HCT116 (cell line): Measurements from ENCODE around the gene CST8. TPM values are rescaled to one million over a fixed set of nuclear protein-coding genes. Genes with fewer than 3 reads are reported as not detected.

ENCODE experiments used
- ATAC-seq: fragments of 200-7000 bp; cut with Tn5 transposase; 2 replicates; pipeline ENCODE4 v1.9.1; 2020; ENCODE audit warnings: mild to moderate bottlenecking, moderate library complexity
- BruUV-seq: library from RNA; stranded (reverse); fragments of 400-500 nt; replicated peaks from 2 replicates; lab custom pipeline; 2021; lab: Mats Ljungman, UMichigan
- CTCF ChIA-PET: fragments of 300-600 bp; sonication (Branson Sonifier 250); formaldehyde crosslinking; loops from one replicate; lab custom pipeline; 2021; ENCODE audit warnings: antibody characterized with exemption; lab: Charles Lee
- POLR2A ChIA-PET: fragments of 300-600, 350-600 bp; sonication (Branson Sonifier 250); formaldehyde crosslinking; loops from one replicate; lab custom pipeline; 2021; ENCODE audit warnings: antibody characterized with exemption; lab: Charles Lee
- RAD21 ChIA-PET, 2 experiments: fragments of 300-600 bp; sonication (Branson Sonifier 250); formaldehyde crosslinking; loops; one replicate each; lab custom pipeline; 2023; ENCODE audit warnings: low total read pairs in 2 of 2; ENCODE audit not compliant: uncharacterized antibody in 2 of 2, unreplicated experiment in 2 of 2, low non-redundant PET in 1 of 2; lab: Charles Lee
- DNase-seq: peaks from one replicate; pipeline ENCODE4 v3.0.0-alpha.2; 2010; ENCODE audit warnings: low read depth, low spot score
- H2AFZ ChIP-seq: fragments of 200-600 bp; shearing (Covaris generic), sonication (generic); 2 replicates; pipeline ENCODE4 v1.6.1; 2017; ENCODE audit warnings: low read depth, mixed run types, mixed read lengths, antibody characterized with exemption, low read length; ENCODE audit not compliant: poor library complexity, severe bottlenecking
- H3K27ac ChIP-seq: 2 replicates; pipeline ENCODE4 v1.5.1; 2012; ENCODE audit warnings: low read depth, low read length
- H3K27me3 ChIP-seq: fragments of 200-600 bp; sonication (generic); 2 replicates; pipeline ENCODE4 v1.6.1; 2016; ENCODE audit warnings: mixed run types, low read length, mixed read lengths; ENCODE audit not compliant: insufficient read depth
- H3K36me3 ChIP-seq, 2 experiments: fragments of 200-500 bp in 1 of 2; fragments of 200-600 bp in 1 of 2; sonication (Bioruptor generic) in 1 of 2; sonication (generic) in 1 of 2; 2 replicates each; pipeline versions ENCODE4 v1.5.1 to v1.6.1; 2014 to 2016; ENCODE audit warnings: low read length in 2 of 2, inconsistent platforms in 1 of 2, mixed read lengths in 1 of 2, mixed run types in 1 of 2; ENCODE audit not compliant: insufficient read depth in 2 of 2, control insufficient read depth in 1 of 2
- H3K4me1 ChIP-seq, 2 experiments: fragments of 200-600 bp in 1 of 2; sonication (generic) in 1 of 2; 2 replicates each; pipeline versions ENCODE4 v1.5.1 to v1.6.1; 2012 to 2017; ENCODE audit warnings: low read length in 2 of 2, inconsistent platforms in 1 of 2, mild to moderate bottlenecking in 1 of 2, mixed read lengths in 1 of 2, mixed run types in 1 of 2, moderate library complexity in 1 of 2; ENCODE audit not compliant: insufficient read depth in 2 of 2, control insufficient read depth in 1 of 2
- H3K4me2 ChIP-seq: fragments of 200-600 bp; sonication (generic); 2 replicates; pipeline ENCODE4 v1.6.1; 2017; ENCODE audit warnings: mixed run types, low read length, mixed read lengths
- H3K4me3 ChIP-seq, 2 experiments: fragments of 200-600 bp in 1 of 2; sonication (generic) in 1 of 2; replicated peaks in 1 of 2; 2 replicates each; pipeline ENCODE4 v1.5.1; 2011 to 2016; ENCODE audit warnings: low read length in 2 of 2, control low read depth in 1 of 2, low read depth in 1 of 2, mild to moderate bottlenecking in 1 of 2, mixed read lengths in 1 of 2, mixed run types in 1 of 2
- H3K79me2 ChIP-seq: fragments of 200-600 bp; sonication (generic); 2 replicates; pipeline ENCODE4 v1.6.1; 2017; ENCODE audit warnings: mild to moderate bottlenecking, mixed run types, low read length, moderate library complexity, mixed read lengths; ENCODE audit not compliant: insufficient read depth
- H3K9ac ChIP-seq: fragments of 200-600 bp; sonication (generic); 2 replicates; pipeline ENCODE4 v1.6.1; 2016; ENCODE audit warnings: low read length, mixed read lengths
- H3K9me2 ChIP-seq: fragments of 200-600 bp; sonication (generic), shearing (Covaris generic); 2 replicates; pipeline ENCODE4 v1.6.1; 2017; ENCODE audit warnings: mixed run types, mild to moderate bottlenecking, moderate library complexity; ENCODE audit not compliant: insufficient read depth
- H3K9me3 ChIP-seq, 2 experiments: fragments of 200-500 bp in 1 of 2; fragments of 200-600 bp in 1 of 2; sonication (Bioruptor generic) in 1 of 2; sonication (generic) in 1 of 2; 2 replicates each; pipeline ENCODE4 v1.6.1; 2014 to 2017; ENCODE audit warnings: low read length in 2 of 2, mixed read lengths in 2 of 2, inconsistent platforms in 1 of 2, low read depth in 1 of 2, mild to moderate bottlenecking in 1 of 2, mixed run types in 1 of 2, moderate library complexity in 1 of 2; ENCODE audit not compliant: control insufficient read depth in 1 of 2, insufficient read depth in 1 of 2
- H4K20me1 ChIP-seq: fragments of 200-600 bp; sonication (generic), shearing (Covaris generic); 2 replicates; pipeline ENCODE4 v1.6.1; 2017; ENCODE audit warnings: mixed run types, mild to moderate bottlenecking, moderate library complexity; ENCODE audit not compliant: insufficient read depth
- ATF3 ChIP-seq: IDR thresholded peaks from 2 replicates; pipeline ENCODE4 v1.6.1; 2012
- CBX3 ChIP-seq: IDR thresholded peaks from 2 replicates; pipeline ENCODE4 v1.6.1; 2012; ENCODE audit warnings: low read depth
- CEBPB ChIP-seq: IDR thresholded peaks from 2 replicates; pipeline ENCODE4 v1.6.1; 2012; ENCODE audit warnings: low read depth
- CTCF ChIP-seq, 3 experiments: fragments of 200-600 bp in 1 of 3; sonication (generic) in 1 of 3; IDR thresholded peaks in 2 of 3; conservative IDR thresholded peaks in 1 of 3; 2 replicates each; pipeline ENCODE4 v1.5.1; 2012 to 2017; ENCODE audit warnings: low read depth in 2 of 3, low read length in 2 of 3, antibody characterized with exemption in 1 of 3, borderline replicate concordance in 1 of 3, control low read depth in 1 of 3, mild to moderate bottlenecking in 1 of 3, mixed read lengths in 1 of 3, mixed run types in 1 of 3, moderate library complexity in 1 of 3; ENCODE audit not compliant: insufficient read depth in 1 of 3
- EZH2phosphoT487 ChIP-seq: fragments of 200-600 bp; IDR thresholded peaks from 2 replicates; pipeline ENCODE4 v1.6.1; 2018; ENCODE audit warnings: antibody characterized with exemption, borderline replicate concordance
- JUND ChIP-seq: IDR thresholded peaks from 2 replicates; pipeline ENCODE4 v1.6.1; 2012
- POLR2A ChIP-seq: IDR thresholded peaks from 2 replicates; pipeline ENCODE4 v1.7.0; 2011; ENCODE audit warnings: borderline replicate concordance; ENCODE audit not compliant: insufficient read depth, insufficient read length; ENCODE audit errors: extremely low read depth
- POLR2AphosphoS5 ChIP-seq: IDR thresholded peaks from 2 replicates; pipeline ENCODE4 v1.6.1; 2011; ENCODE audit warnings: mild to moderate bottlenecking, low read depth, low read length, moderate library complexity
- SIN3A ChIP-seq: IDR thresholded peaks from 2 replicates; pipeline ENCODE4 v1.6.1; 2012; ENCODE audit warnings: low read depth
- SP1 ChIP-seq: IDR thresholded peaks from 2 replicates; pipeline ENCODE4 v1.6.1; 2012; ENCODE audit warnings: low read depth
- TCF7L2 ChIP-seq: IDR thresholded peaks from 2 replicates; pipeline ENCODE4 v1.7.0; 2011; ENCODE audit warnings: borderline replicate concordance, inconsistent platforms; ENCODE audit not compliant: insufficient read depth, insufficient read length; ENCODE audit errors: extremely low read depth
- ZBTB33 ChIP-seq: IDR thresholded peaks from 2 replicates; pipeline ENCODE4 v1.6.1; 2011; ENCODE audit warnings: mild to moderate bottlenecking, low read length, moderate library complexity; ENCODE audit not compliant: insufficient replicate concordance; ENCODE audit errors: extremely low read depth
- ZNF274 ChIP-seq: fragments of 200-500 bp; sonication (Bioruptor generic); IDR thresholded peaks from 2 replicates; pipeline ENCODE4 v1.6.1; 2014; ENCODE audit warnings: mild to moderate bottlenecking, low read depth, low read length, inconsistent platforms
- intact Hi-C: fragments of 100-400 bp; cut with micrococcal nuclease; formaldehyde crosslinking; loops from 2 replicates; pipeline ENCODE4 v1.10.0; 2022
- total RNA-seq: library from RNA; stranded (reverse); gene quantifications from one replicate; pipeline ENCODE4 v1.2.1, GENCODE V29; 2021; ENCODE audit not compliant: unreplicated experiment

CST8 gene
- total RNA-seq, 1 experiment from 2014 or later, result not detected

- RAD21 ChIA-PET, result interaction anchor here in 1 of 2 experiments (0.6 kb wide), 1 partner anchor 1894 kb away, joined by 4 read pairs; no protein-coding TSS in a partner anchor
- Histone ChIP-seq H3K9me2 (no peaks in the 10 kb centered on the region), H2AFZ (no peak overlapping the region), H3K4me3 (no peak overlapping the region), H3K79me2 (no peaks in the 10 kb centered on the region), H3K4me1 (peaks cover 0 to 7% of the 10 kb centered on the region in 2 experiments; a peak in 1 of 4 replicates), H3K9me3 (no peaks in the 10 kb centered on the region), H3K27ac (no peak overlapping the region), H3K36me3 (no peaks in the 10 kb centered on the region), H3K9ac (no peak overlapping the region), H4K20me1 (no peaks in the 10 kb centered on the region), H3K4me2 (no peak overlapping the region; the same call in 1 of the 2 replicates), H3K27me3 (no peaks in the 10 kb centered on the region; the same call in 1 of the 2 replicates)
- no TSS peak for BruUV-seq
- intact Hi-C loops, result no loop called here
- TF ChIP-seq CTCF (IDR thresholded peaks at IDR 0.05 in 2 of 3, conservative IDR thresholded peaks at IDR 0.05 in 1 of 3; ENCODE audit: borderline replicate concordance in 1 of 3, insufficient read depth in 1 of 3, low read depth in 2 of 3, low read length in 2 of 3) (no peak), TCF7L2 (no peak), POLR2AphosphoS5 (no peak), EZH2phosphoT487 (no peak), JUND (no peak), CEBPB (no peak), POLR2A (no peak), ATF3 (no peak), CBX3 (no peak), ZNF274 (no peak), ZBTB33 (no peak), SP1 (no peak), SIN3A (no peak)
- POLR2A ChIA-PET, result no interaction called here
- CTCF ChIA-PET, result interaction anchor here (0.8 to 2.0 kb wide), 4 partner anchors 9 to 138 kb away, joined by 3 to 8 read pairs (median 3); no protein-coding TSS in a partner anchor
- DNase-seq (peak; percentile 16), ATAC-seq (no peak)
These were observed 45.2 kb upstream of the CST8 start for GRCh38 chr20:23445596-23446217.
